ENCODE data around the gene SLC35G2.

- no peak for TF ChIP-seq CTCF (IDR thresholded peaks at IDR 0.05)
- TF ChIP-seq POLR2A (IDR thresholded peaks at IDR 0.05; ENCODE audit: low read depth) = no peak
- TF ChIP-seq POLR2AphosphoS5 (IDR thresholded peaks at IDR 0.05) = no peak
- no peak for TF ChIP-seq EP300 (IDR thresholded peaks at IDR 0.05)
Observed at GRCh38 chr3:136903899-136904298, 85.0 kb downstream of the SLC35G2 start.
